GM18951 (cell line): ENCODE results near the gene CEP85.

Experiments used
- POLR2A ChIP-seq: IDR thresholded peaks from 4 replicates; pipeline ENCODE4 v1.6.1; 2011; ENCODE audit warnings: mild to moderate bottlenecking; ENCODE audit not compliant: insufficient read length, insufficient read depth; ENCODE audit errors: extremely low read depth
- in situ Hi-C: fragments of 300-500 bp; cut with MboI; formaldehyde crosslinking; loops from one replicate; pipeline ENCODE4 v1.12.0; 2022; ENCODE audit warnings: low sequenced_read_pairs, mixed read lengths, inconsistent platforms; ENCODE audit not compliant: unreplicated experiment

CEP85 gene

GRCh38 chr1:26237230-26237966 is 3.4 kb downstream of the CEP85 start:
- in situ Hi-C loops: no loop called here
- no peak for TF ChIP-seq POLR2A

GRCh38 chr1:26239936-26240335 is 5.9 kb downstream of the CEP85 start:
- no peak for TF ChIP-seq POLR2A
- in situ Hi-C loops: no loop called here

GRCh38 chr1:26252718-26253117 is 18.7 kb downstream of the CEP85 start:
- TF ChIP-seq POLR2A: no peak
- in situ Hi-C loops: no loop called here

- in situ Hi-C loops: no loop called here
Measured at GRCh38 chr1:26254404-26254803, 20.4 kb downstream of the CEP85 start.

GRCh38 chr1:26257222-26257621 is 23.2 kb downstream of the CEP85 start:
- TF ChIP-seq POLR2A: no peak
- in situ Hi-C loops: no loop called here

More at GRCh38 chr1:26254404-26254803, 20.4 kb downstream of the CEP85 start:
- no peak for TF ChIP-seq POLR2A

GRCh38 chr1:26259005-26259404 is 25.0 kb downstream of the CEP85 start:
- TF ChIP-seq POLR2A: no peak
- in situ Hi-C loops: no loop called here

- in situ Hi-C loops: no loop called here
- TF ChIP-seq POLR2A: no peak
Measured at GRCh38 chr1:26259578-26259977, 25.6 kb downstream of the CEP85 start.

- TF ChIP-seq POLR2A: no peak
- in situ Hi-C loops: no loop called here
Measured at GRCh38 chr1:26263212-26263611, 29.2 kb downstream of the CEP85 start.

GRCh38 chr1:26265405-26265804 is 31.4 kb downstream of the CEP85 start:
- in situ Hi-C loops: no loop called here

GRCh38 chr1:26268290-26269197 is 34.5 kb downstream of the CEP85 start:
- in situ Hi-C loops: no loop called here
- no peak for TF ChIP-seq POLR2A

More at GRCh38 chr1:26265405-26265804, 31.4 kb downstream of the CEP85 start:
- TF ChIP-seq POLR2A: no peak

- in situ Hi-C loops: no loop called here
- TF ChIP-seq POLR2A: no peak
Measured at GRCh38 chr1:26269198-26269550, 35.2 kb downstream of the CEP85 start.

- in situ Hi-C loops: no loop called here
- no peak for TF ChIP-seq POLR2A
Measured at GRCh38 chr1:26274801-26275425, 40.9 kb downstream of the CEP85 start.

GRCh38 chr1:26275580-26276431 is 41.8 kb downstream of the CEP85 start:
- TF ChIP-seq POLR2A: no peak
- in situ Hi-C loops: no loop called here

GRCh38 chr1:26276432-26276838 is 42.4 kb downstream of the CEP85 start:
- no peak for TF ChIP-seq POLR2A
- in situ Hi-C loops: no loop called here
